ENCODE data around the gene KCNH4.
"Not testable (repeated sequence)": the region's sequence is repeated elsewhere in the genome, so short reads cannot be mapped to it uniquely, and the experiment has no call there.

The KCNH4 gene

GRCh38 chr17:42193969-42194899 lies 13.3 kb upstream of the KCNH4 start, which contains the start of gene GHDC:
Gene GHDC, minus strand, starts transcription at chr17:42194494. Its CDS starts 913 bp downstream, at chr17:42193581.
- DNase-seq (ENCODE audit: low spot score), result peak; percentile 85

GRCh38 chr17:42193216-42193968 lies 12.4 kb upstream of the KCNH4 start:
- no peak for DNase-seq (ENCODE audit: low spot score)

GRCh38 chr17:42192189-42193126 lies 11.5 kb upstream of the KCNH4 start:
- DNase-seq (ENCODE audit: low spot score), result no peak

GRCh38 chr17:42191275-42191608 lies 10.3 kb upstream of the KCNH4 start:
- DNase-seq (ENCODE audit: low spot score), result no peak

- DNase-seq (ENCODE audit: low spot score), result no peak
Observed at GRCh38 chr17:42190491-42191274, 9.7 kb upstream of the KCNH4 start.

GRCh38 chr17:42189651-42189965 lies 8.7 kb upstream of the KCNH4 start:
- no peak for DNase-seq (ENCODE audit: low spot score)

- DNase-seq (ENCODE audit: low spot score), result no peak
Observed at GRCh38 chr17:42188749-42189650, 8.1 kb upstream of the KCNH4 start.

GRCh38 chr17:42187833-42188232 lies 6.9 kb upstream of the KCNH4 start:
- DNase-seq (ENCODE audit: low spot score), result no peak

GRCh38 chr17:42186191-42186590 lies 5.2 kb upstream of the KCNH4 start:
- not testable (repeated sequence) for DNase-seq (ENCODE audit: low spot score)

- DNase-seq (ENCODE audit: low spot score), result no peak
Observed at GRCh38 chr17:42185621-42185930, 4.6 kb upstream of the KCNH4 start.

GRCh38 chr17:42184713-42185620 lies 4.0 kb upstream of the KCNH4 start, which contains the start of gene HCRT:
Gene HCRT, minus strand, starts transcription at chr17:42185452. Its CDS starts 87 bp downstream, at chr17:42185365.
- no peak for DNase-seq (ENCODE audit: low spot score)

- peak; percentile 67 for DNase-seq (ENCODE audit: low spot score)
Observed at GRCh38 chr17:42183741-42184711, 3.1 kb upstream of the KCNH4 start.

GRCh38 chr17:42182927-42183734 lies 2.2 kb upstream of the KCNH4 start:
- no peak for DNase-seq (ENCODE audit: low spot score)

- DNase-seq (ENCODE audit: low spot score), result no peak
Observed at GRCh38 chr17:42181851-42182207, 887 bp upstream of the KCNH4 start.

GRCh38 chr17:42180411-42180921 lies 476 bp downstream of the KCNH4 start:
- no peak for DNase-seq (ENCODE audit: low spot score)

GRCh38 chr17:42179911-42180410 lies 981 bp downstream of the KCNH4 start:
- no peak for DNase-seq (ENCODE audit: low spot score)

- DNase-seq (ENCODE audit: low spot score), result no peak
Observed at GRCh38 chr17:42179335-42179734, 1.6 kb downstream of the KCNH4 start.
